ENCODE data around the gene POLD3. TPM values are rescaled to one million over a fixed set of nuclear protein-coding genes. Genes with fewer than 3 reads are reported as not detected.

Gene POLD3
- total RNA-seq, 4 donors from 2014 or later, result 9.1 to 13.6 (median 9.2) TPM

GRCh38 chr11:74592063-74592440, 330 bp upstream of the POLD3 start:
- H3K36me3 ChIP-seq, result peaks cover 2 to 17% (median 10%) of the 10 kb centered on the region in 4 donors
- no peaks in the 10 kb centered on the region for H3K27me3 ChIP-seq
- H3K27ac ChIP-seq (replicated peaks in 1 of 4), result peak overlapping the region; percentile 73 to 87 (median 78)
- TF ChIP-seq EP300 (IDR thresholded peaks at IDR 0.05) (no peak), POLR2A (IDR thresholded peaks at IDR 0.05; ENCODE audit: low read depth) (no peak), CTCF (IDR thresholded peaks at IDR 0.05) (no peak), POLR2AphosphoS5 (IDR thresholded peaks at IDR 0.05) (no peak)
- H3K9me3 ChIP-seq, result no peaks in the 10 kb centered on the region
- H3K4me1 ChIP-seq, result peaks cover 8 to 23% (median 20%) of the 10 kb centered on the region in 4 donors
- WGBS, result 11% methylated on average over 7 of the region's 7 CpGs
- DNase-seq (ENCODE audit: extremely low spot score), result no peak
- intact Hi-C loops (cut with DNase I), result no loop called here
- H3K4me3 ChIP-seq, result peak overlapping the region; percentile 82 to 99 (median 96)

- TF ChIP-seq POLR2A (IDR thresholded peaks at IDR 0.05; ENCODE audit: low read depth), result no peak
- no peak for TF ChIP-seq POLR2AphosphoS5 (IDR thresholded peaks at IDR 0.05)
- TF ChIP-seq CTCF (IDR thresholded peaks at IDR 0.05), result no peak
- no peak for TF ChIP-seq EP300 (IDR thresholded peaks at IDR 0.05)
- Histone ChIP-seq H3K4me1 (peaks cover 8 to 23% (median 20%) of the 10 kb centered on the region in 4 donors), H3K27me3 (no peaks in the 10 kb centered on the region), H3K36me3 (peaks cover 8 to 30% (median 15%) of the 10 kb centered on the region in 4 donors), H3K27ac (replicated peaks in 1 of 4) (peak overlapping the region in 1 of 4 donors; percentile 87), H3K9me3 (no peaks in the 10 kb centered on the region), H3K4me3 (peak overlapping the region; percentile 82 to 99 (median 96))
- WGBS, result 4% methylated on average over 1 of the region's 1 CpG
- intact Hi-C loops (cut with DNase I), result no loop called here
- no peak for DNase-seq (ENCODE audit: extremely low spot score)
Observed at GRCh38 chr11:74593463-74593862, 1.1 kb downstream of the POLD3 start.

GRCh38 chr11:74602637-74603556, 10.5 kb downstream of the POLD3 start:
- 79% methylated on average over 4 of the region's 4 CpGs for WGBS
- no peaks in the 10 kb centered on the region for H3K27me3 ChIP-seq
- no peak overlapping the region for H3K27ac ChIP-seq (replicated peaks in 1 of 4)
- peaks cover 0 to 9% (median 1%) of the 10 kb centered on the region in 4 donors for H3K4me1 ChIP-seq
- no peak for TF ChIP-seq EP300 (IDR thresholded peaks at IDR 0.05)
- TF ChIP-seq POLR2A (IDR thresholded peaks at IDR 0.05; ENCODE audit: low read depth), result no peak
- no peak for TF ChIP-seq POLR2AphosphoS5 (IDR thresholded peaks at IDR 0.05)
- TF ChIP-seq CTCF (IDR thresholded peaks at IDR 0.05), result no peak
- intact Hi-C loops (cut with DNase I), result no loop called here
- H3K36me3 ChIP-seq, result peaks cover 0 to 64% (median 20%) of the 10 kb centered on the region in 4 donors
- H3K4me3 ChIP-seq, result no peak overlapping the region
- no peak for DNase-seq (ENCODE audit: extremely low spot score)
- no peaks in the 10 kb centered on the region for H3K9me3 ChIP-seq

- 80% methylated on average over 1 of the region's 1 CpG for WGBS
- peaks cover 0 to 9% (median 1%) of the 10 kb centered on the region in 4 donors for H3K4me1 ChIP-seq
- TF ChIP-seq POLR2A (IDR thresholded peaks at IDR 0.05; ENCODE audit: low read depth) (no peak), POLR2AphosphoS5 (IDR thresholded peaks at IDR 0.05) (no peak), CTCF (IDR thresholded peaks at IDR 0.05) (no peak), EP300 (IDR thresholded peaks at IDR 0.05) (no peak)
- H3K36me3 ChIP-seq, result peaks cover 0 to 63% (median 17%) of the 10 kb centered on the region in 4 donors
- no peaks in the 10 kb centered on the region for H3K9me3 ChIP-seq
- no peak overlapping the region for H3K4me3 ChIP-seq
- DNase-seq (ENCODE audit: extremely low spot score), result no peak
- no peaks in the 10 kb centered on the region for H3K27me3 ChIP-seq
- intact Hi-C loops (cut with DNase I), result no loop called here
- no peak overlapping the region for H3K27ac ChIP-seq (replicated peaks in 1 of 4)
Observed at GRCh38 chr11:74603845-74604244, 11.5 kb downstream of the POLD3 start.

All from esophagus muscularis mucosa (tissue), 4 donors.